Testis (tissue), 2 donors: ENCODE data around the gene NETO1.

Experiments
- POLR2A ChIP-seq: fragments of 450-650 bp; IDR thresholded peaks from one replicate; pipeline ENCODE4 v1.6.1; 2017; ENCODE audit warnings: antibody characterized with exemption, mild to moderate bottlenecking, moderate library complexity
- TF ChIP-seq, protein P1 (sequence below), 3 experiments: fragments of 450-650 bp in 2 of 3; fragments of 200-600 bp in 1 of 3; sonication (generic) in 1 of 3; IDR thresholded peaks; one replicate each; pipeline ENCODE4 v1.5.1; 2016 to 2019; ENCODE audit warnings: antibody characterized with exemption in 3 of 3, mild to moderate bottlenecking in 2 of 3, moderate library complexity in 1 of 3

DNA sequence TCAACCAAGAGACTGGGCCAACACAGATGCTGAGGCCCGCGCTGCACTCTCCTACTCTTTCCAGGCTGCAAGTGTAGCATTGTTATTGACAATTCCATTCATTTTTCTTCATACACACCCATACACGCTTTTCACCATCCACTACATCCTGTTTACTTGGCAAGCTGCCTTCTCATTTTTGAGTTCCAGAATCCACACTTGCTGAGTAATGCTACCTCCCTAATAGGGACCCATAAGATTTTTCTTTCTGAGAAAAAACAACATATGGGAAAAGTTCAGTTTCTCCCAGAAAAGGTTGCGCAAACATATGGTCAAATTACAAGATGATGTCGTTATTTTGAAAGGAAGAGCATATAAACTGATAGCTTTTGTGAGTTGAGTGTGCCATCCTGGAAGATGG lies 3.3 kb upstream of the NETO1 start:
- TF ChIP-seq POLR2A, result no peak
- TF ChIP-seq, protein P1, sequence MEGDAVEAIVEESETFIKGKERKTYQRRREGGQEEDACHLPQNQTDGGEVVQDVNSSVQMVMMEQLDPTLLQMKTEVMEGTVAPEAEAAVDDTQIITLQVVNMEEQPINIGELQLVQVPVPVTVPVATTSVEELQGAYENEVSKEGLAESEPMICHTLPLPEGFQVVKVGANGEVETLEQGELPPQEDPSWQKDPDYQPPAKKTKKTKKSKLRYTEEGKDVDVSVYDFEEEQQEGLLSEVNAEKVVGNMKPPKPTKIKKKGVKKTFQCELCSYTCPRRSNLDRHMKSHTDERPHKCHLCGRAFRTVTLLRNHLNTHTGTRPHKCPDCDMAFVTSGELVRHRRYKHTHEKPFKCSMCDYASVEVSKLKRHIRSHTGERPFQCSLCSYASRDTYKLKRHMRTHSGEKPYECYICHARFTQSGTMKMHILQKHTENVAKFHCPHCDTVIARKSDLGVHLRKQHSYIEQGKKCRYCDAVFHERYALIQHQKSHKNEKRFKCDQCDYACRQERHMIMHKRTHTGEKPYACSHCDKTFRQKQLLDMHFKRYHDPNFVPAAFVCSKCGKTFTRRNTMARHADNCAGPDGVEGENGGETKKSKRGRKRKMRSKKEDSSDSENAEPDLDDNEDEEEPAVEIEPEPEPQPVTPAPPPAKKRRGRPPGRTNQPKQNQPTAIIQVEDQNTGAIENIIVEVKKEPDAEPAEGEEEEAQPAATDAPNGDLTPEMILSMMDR (IDR thresholded peaks at IDR 0.05), result no peak
